Activated CD4-positive, alpha-beta T cell treated with anti-CD3 and anti-CD28 coated beads, Interleukin-2, amount 50 U/mL, for 16 hours (primary cell): ENCODE measurements around the gene PRSS53.

ENCODE experiments used
- DNase-seq: peaks from one replicate; pipeline ENCODE4 v3.0.0-alpha.2; 2020

PRSS53 gene

GRCh38 chr16:31093132-31093703, 4.5 kb upstream of the PRSS53 start:
- no peak for DNase-seq

DNA sequence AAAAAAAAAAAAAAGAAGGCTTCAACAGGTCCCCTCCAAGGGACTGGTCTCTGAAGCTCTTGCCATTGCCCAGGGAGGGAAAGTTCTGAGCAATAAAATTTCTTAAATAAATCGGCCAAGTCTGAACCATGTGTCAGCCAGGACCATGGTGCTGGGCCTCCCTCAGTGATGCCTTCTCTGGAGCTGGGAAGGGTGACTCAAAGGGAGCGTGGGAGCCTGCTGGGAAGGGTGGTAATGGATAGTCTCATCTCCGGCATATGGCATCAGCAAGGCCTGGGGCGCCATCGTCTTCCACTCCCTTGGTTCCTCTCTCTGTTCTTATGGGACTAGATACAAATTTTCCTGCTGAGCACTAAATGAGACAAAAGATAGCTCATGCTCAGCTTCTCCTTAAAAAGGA, 3.6 kb upstream of the PRSS53 start:
- no peak for DNase-seq

DNA sequence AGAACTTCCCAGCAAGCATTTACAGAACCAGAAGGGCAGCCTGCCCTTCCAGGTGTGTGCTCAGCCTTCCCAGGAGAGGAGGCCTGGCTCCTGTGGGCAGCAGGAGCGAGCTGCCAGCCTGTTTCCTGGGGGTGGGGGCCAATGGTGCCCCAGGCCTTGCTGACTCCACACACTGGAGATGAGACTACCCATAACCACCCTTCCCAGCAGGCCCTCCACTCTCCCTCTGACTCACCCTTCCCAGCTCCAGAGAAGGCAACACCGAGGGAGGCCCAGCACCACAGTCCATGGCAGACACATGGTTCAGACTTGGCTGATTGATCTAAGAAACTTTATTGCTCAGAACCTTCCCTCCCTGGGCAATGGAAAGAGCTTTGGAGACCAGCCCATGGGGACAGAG, 1.8 kb upstream of the PRSS53 start:
- DNase-seq: no peak

GRCh38 chr16:31089199-31089598, 456 bp upstream of the PRSS53 start:
- no peak for DNase-seq

DNA sequence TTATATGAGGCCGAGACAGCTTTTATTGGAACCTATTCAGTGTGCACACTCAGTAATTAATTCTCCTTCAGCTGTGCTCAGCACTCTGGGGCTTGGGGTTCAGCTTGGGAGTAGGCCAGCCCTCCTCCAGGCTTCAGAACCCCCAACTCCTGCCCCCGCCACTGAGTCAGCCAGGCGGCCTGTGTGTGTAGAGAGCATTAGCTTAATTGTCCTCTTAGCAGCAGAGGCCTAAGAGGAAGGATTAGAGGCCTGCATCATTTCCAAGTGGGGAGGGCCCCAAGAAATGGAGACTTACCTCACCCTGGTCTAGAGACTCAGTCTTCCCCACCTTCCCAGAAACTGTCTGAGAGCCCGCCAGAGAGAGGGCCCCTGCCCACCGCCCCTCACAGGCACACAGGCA, 772 bp downstream of the PRSS53 start:
- DNase-seq: no peak

DNA sequence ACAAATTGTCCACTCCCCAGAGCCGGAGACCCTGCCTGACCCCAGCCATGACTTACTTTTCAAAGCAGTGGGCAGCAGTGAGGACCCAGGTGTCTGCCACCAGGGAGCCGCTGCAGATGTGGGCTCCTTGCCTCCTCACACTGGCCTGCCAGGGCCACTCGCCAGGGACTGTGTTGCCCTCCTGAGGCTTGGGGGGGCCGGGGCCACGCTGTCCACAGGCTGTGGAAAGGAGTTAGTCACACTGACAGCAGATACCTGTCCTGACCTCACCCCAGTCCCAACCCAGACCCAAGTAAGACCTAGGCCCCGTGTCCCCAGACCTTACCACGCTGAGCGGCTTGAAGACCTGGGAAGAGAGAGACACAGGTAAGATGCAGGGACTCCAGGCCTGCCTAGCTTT, 1.3 kb downstream of the PRSS53 start:
- DNase-seq: no peak

- no peak for DNase-seq
These were observed 2.2 kb downstream of the PRSS53 start for GRCh38 chr16:31086629-31086906.

DNA sequence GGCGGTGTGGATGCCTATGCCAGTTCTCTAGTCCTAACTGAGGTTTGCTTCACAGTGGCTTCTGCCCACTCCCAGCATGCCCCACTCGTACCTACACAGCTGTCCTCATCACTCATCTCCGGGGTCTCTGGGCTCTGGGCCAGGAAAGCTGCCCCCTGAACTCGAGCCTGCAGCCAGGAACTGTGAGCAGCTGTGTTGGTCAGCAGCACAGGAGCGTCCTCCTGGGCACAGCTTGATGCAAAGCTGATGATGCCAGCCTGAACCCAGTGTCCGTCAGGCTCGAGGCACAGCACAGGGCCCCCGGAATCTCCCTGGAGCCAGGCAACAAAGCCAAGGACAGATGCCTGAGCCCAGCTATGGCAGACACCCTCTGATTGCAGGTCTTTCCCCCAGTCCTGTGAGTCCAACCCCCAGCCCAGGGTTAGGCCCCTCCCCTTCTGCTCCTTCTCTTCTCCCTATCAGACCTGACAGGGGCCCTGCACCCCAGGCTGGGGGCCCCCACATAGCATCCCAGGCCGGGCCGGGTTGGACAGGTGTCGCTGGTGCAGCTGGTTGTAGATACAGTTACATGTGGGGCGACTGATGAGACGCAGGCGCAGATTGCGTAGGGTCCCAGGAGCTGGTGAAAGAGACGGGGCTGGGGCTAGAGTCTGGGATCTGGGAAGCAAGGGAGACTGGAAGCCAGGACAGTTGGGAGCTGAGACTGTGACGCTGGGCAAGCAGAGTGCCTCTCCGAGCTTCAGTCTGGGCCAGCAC, 2.7 kb downstream of the PRSS53 start:
- no peak for DNase-seq

GRCh38 chr16:31085411-31085810, 3.3 kb downstream of the PRSS53 start:
- DNase-seq: no peak

- DNase-seq: no peak
These were observed 4.0 kb downstream of the PRSS53 start for GRCh38 chr16:31084584-31085302.

GRCh38 chr16:31083981-31084380, 4.8 kb downstream of the PRSS53 start:
- DNase-seq: no peak

DNA sequence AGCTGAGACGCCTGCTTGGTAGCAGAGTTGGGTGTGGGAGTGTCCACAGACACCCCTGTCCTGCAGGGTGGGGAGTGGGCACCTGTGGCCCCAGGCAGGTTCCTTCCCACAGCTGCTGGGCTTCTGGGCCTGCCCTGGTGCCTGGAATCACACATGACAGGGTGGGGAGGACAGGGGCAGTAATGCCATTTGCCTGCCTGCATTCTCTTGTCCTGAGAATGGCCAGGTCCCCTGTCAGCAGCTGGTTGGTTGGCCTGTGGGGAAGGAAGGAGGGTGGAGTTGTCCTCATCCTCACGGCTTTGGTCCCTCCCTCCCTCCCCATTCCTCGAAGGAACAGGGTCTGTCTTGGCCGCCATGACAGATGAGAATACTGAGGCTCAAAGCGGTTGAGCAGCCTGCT, 5.2 kb downstream of the PRSS53 start:
- DNase-seq: no peak

GRCh38 chr16:31083081-31083480, 5.7 kb downstream of the PRSS53 start:
- no peak for DNase-seq

DNA sequence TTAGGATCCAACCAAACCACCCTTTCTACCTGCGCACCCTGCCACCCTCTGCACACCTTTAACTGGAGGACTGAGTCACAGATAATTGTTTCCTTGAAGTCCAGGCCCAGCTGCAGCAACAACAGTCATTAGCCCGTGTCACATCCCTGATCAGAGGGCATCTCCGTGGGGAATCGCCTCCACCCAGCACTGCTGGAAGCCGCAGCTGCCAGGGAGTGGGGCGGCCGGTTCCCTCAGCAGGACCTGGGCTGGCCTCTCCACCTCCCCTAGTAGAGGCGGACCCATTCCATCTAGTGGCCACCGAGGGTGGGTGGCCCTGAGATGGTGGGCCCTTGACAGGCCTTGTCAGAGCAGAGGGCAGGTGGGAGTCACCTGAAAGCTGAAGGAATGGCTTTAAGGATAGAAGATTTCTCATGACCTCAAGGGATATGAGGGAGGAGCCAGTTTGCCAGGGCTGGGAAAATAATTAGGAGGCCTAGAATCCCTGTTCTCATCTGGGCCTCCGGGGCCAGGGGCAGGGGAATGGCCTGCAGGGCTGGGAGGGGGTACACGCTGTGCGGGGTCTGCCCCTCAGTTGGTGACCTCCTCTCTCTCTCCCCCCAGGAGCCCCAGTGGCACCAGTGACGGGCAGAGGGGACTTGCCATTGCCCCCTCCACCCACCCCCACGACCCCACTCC, 6.2 kb downstream of the PRSS53 start:
- no peak for DNase-seq

DNA sequence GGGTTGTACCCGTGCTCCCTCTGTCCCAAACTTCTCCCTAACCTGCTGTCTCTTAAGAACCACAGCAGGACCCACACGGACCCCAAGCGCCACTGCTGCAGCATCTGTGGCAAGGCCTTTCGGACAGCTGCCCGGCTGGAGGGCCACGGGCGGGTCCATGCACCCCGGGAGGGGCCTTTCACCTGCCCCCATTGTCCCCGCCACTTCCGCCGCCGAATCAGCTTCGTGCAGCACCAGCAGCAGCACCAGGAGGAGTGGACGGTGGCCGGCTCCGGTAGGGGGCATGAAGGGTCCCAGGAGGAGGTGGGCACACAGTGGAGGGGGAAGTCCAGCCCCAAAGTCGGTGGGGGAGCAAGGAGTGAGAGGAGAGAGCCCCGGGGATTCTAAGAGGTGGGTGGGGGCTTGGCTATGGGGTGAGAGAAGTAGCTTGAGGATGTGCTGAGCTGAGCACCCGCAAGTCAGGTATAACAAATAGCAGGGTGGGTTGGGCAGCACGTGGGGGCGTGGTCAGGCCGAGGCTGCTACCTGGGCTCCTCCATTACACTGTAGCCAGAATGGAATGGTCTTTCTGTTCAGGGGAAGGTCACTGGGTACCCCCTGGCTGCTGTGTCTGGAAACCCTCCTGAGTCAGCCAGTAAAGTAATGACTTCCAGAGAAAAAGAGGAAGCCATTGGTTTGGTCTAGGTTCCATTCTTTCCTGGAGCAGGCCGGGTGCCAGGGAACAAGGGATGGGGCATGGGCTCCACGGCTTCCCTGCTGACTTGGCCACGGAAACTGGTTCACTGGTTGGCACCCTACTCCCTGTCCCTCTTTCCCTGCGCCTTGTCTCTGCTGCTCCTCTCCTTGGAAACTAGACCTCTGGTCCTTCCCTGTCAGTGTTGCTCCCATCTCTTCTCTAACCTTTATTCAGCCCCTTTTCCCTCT, 7.1 kb downstream of the PRSS53 start:
- no peak for DNase-seq

DNA sequence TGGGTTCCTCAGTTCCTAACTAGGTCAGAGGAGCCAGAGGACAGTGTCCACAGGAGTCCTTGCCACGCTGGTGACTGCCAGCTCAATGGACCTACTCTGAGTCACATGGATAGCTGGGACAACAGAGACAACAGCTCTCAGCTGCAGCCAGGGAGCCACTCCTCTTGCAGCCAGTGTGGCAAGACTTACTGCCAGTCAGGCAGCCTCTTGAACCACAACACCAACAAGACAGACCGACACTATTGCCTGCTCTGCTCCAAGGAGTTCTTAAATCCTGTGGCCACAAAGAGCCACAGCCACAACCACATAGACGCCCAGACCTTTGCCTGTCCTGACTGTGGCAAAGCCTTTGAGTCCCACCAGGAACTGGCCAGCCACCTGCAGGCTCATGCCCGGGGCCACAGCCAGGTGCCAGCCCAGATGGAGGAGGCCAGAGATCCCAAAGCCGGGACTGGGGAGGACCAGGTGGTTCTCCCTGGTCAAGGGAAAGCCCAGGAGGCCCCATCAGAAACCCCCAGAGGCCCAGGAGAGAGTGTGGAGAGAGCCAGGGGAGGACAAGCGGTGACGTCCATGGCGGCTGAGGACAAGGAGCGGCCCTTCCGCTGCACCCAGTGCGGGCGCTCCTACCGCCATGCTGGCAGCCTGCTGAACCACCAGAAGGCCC, 7.9 kb downstream of the PRSS53 start:
- DNase-seq: no peak

- DNase-seq: no peak
These were observed 8.6 kb downstream of the PRSS53 start for GRCh38 chr16:31080035-31080629.

DNA sequence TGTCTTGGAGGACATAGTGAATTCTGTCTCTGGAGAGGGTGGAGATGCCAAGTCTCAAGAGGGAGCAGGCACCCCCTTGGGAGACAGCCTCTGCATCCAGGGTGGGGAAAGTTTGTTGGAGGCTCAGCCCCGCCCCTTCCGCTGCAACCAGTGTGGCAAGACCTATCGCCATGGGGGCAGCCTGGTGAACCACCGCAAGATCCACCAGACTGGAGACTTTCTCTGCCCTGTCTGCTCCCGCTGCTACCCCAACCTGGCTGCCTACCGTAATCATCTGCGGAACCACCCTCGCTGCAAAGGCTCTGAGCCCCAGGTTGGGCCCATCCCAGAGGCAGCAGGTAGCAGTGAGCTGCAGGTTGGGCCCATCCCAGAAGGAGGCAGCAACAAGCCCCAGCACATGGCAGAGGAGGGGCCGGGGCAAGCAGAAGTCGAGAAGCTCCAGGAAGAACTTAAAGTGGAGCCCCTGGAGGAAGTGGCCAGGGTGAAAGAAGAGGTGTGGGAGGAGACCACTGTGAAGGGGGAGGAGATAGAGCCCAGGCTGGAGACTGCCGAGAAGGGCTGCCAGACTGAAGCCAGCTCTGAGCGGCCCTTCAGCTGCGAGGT, 9.3 kb downstream of the PRSS53 start:
- no peak for DNase-seq

DNA sequence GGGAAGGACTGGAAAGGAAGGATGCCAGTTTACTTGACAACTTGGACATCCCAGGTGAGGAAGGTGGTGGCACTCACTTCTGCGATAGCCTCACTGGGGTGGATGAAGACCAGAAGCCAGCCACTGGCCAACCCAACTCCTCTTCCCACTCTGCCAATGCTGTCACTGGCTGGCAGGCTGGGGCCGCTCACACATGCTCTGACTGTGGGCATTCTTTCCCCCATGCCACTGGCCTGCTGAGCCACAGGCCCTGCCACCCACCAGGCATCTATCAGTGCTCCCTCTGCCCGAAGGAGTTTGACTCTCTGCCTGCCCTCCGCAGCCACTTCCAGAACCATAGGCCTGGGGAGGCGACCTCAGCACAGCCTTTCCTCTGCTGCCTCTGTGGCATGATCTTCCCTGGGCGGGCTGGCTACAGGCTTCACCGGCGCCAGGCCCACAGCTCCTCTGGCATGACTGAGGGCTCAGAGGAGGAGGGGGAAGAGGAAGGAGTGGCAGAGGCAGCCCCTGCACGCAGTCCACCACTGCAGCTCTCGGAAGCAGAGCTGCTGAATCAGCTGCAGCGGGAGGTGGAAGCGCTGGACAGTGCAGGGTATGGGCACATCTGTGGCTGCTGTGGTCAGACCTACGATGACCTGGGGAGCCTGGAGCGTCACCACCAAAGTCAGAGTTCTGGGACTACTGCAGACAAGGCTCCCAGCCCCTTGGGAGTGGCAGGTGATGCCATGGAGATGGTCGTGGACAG, 10.0 kb downstream of the PRSS53 start:
- DNase-seq: no peak

- no peak for DNase-seq
These were observed 10.9 kb downstream of the PRSS53 start for GRCh38 chr16:31077592-31078396.
